GM12874 (cell line): ENCODE results near the gene PDHB.

Experiments
- CTCF ChIP-seq: IDR thresholded peaks from 2 replicates; pipeline ENCODE4 v1.5.1; 2011; ENCODE audit warnings: low read depth, mild to moderate bottlenecking, control low read depth, low read length, moderate library complexity; ENCODE audit not compliant: insufficient read depth

Gene PDHB

GRCh38 chr3:58432905-58433304, 727 bp downstream of the PDHB start:
- TF ChIP-seq CTCF, result no peak

GRCh38 chr3:58429657-58430056, 4.0 kb downstream of the PDHB start:
- TF ChIP-seq CTCF, result no peak

- no peak for TF ChIP-seq CTCF
Observed at GRCh38 chr3:58427661-58428361, 5.8 kb downstream of the PDHB start.

GRCh38 chr3:58425782-58426181, 7.8 kb downstream of the PDHB start:
- no peak for TF ChIP-seq CTCF

GRCh38 chr3:58424613-58425012, 9.0 kb downstream of the PDHB start:
- no peak for TF ChIP-seq CTCF

GRCh38 chr3:58422756-58423325, 10.8 kb downstream of the PDHB start:
- TF ChIP-seq CTCF, result no peak

GRCh38 chr3:58421004-58421403, 12.6 kb downstream of the PDHB start:
- TF ChIP-seq CTCF, result no peak
